WTC11 (cell line): ENCODE results near the gene CALCOCO2. TPM values are rescaled to one million over a fixed set of nuclear protein-coding genes. Genes with fewer than 3 reads are reported as not detected.

Experiments
- ATAC-seq: fragments of 200-7000 bp; cut with Tn5 transposase; 2 replicates; pipeline ENCODE4 v1.10.0; 2021; ENCODE audit warnings: mild to moderate bottlenecking, moderate library complexity
- CTCF ChIA-PET: fragments of 300-600 bp; sonication (Branson Sonifier 250); formaldehyde crosslinking; loops from one replicate; lab custom pipeline; 2021; ENCODE audit warnings: antibody characterized with exemption; lab: Charles Lee
- POLR2A ChIA-PET: fragments of 350-600 bp; sonication (Branson Sonifier 250); formaldehyde crosslinking; loops from one replicate; lab custom pipeline; 2021; ENCODE audit warnings: antibody characterized with exemption; lab: Charles Lee
- DNase-seq: peaks from one replicate; pipeline ENCODE4 v3.0.0; 2021; ENCODE audit warnings: low spot score
- H3K27ac Mint-ChIP-seq: 2 replicates; pipeline ENCODE4 v1.8.0; 2021; ENCODE audit warnings: mixed read lengths
- H3K27me3 Mint-ChIP-seq: 2 replicates; pipeline ENCODE4 v1.8.0; 2021; ENCODE audit warnings: low read depth, mild to moderate bottlenecking, moderate library complexity, mixed read lengths
- H3K36me3 Mint-ChIP-seq: 2 replicates; pipeline ENCODE4 v1.8.0; 2021; ENCODE audit warnings: mixed read lengths
- H3K4me1 Mint-ChIP-seq: 2 replicates; pipeline ENCODE4 v1.8.0; 2022; ENCODE audit warnings: mixed read lengths
- H3K4me3 Mint-ChIP-seq: 2 replicates; pipeline ENCODE4 v1.8.0; 2021; ENCODE audit warnings: mild to moderate bottlenecking, moderate library complexity, mixed read lengths
- H3K9me3 Mint-ChIP-seq: 2 replicates; pipeline ENCODE4 v1.8.0; 2021; ENCODE audit warnings: mixed read lengths
- AR ChIP-seq: fragments of 250-450 bp; sonication (Bioruptor Pico); IDR thresholded peaks from 2 replicates; pipeline ENCODE4 v1.9.0; 2021; ENCODE audit warnings: mild to moderate bottlenecking
- ATF2 ChIP-seq: sonication (generic); formaldehyde crosslinking; IDR thresholded peaks from 2 replicates; pipeline ENCODE4 v1.8.1; 2022; ENCODE audit warnings: low read depth, missing genetic modification reagents, borderline replicate concordance
- CBFB ChIP-seq: sonication (generic); formaldehyde crosslinking; IDR thresholded peaks from 2 replicates; pipeline ENCODE4 v1.8.1; 2022; ENCODE audit warnings: mild to moderate bottlenecking, low read depth, missing genetic modification reagents
- ELF4 ChIP-seq: sonication (generic); formaldehyde crosslinking; IDR thresholded peaks from 2 replicates; pipeline ENCODE4 v1.8.1; 2022; ENCODE audit warnings: low read depth, mild to moderate bottlenecking, moderate library complexity, missing genetic modification reagents
- FOXP1 ChIP-seq: sonication (generic); formaldehyde crosslinking; IDR thresholded peaks from 2 replicates; pipeline ENCODE4 v1.8.0; 2022; ENCODE audit warnings: missing genetic modification reagents, mild to moderate bottlenecking, moderate library complexity, borderline replicate concordance
- GABPB1 ChIP-seq: sonication (generic); formaldehyde crosslinking; IDR thresholded peaks from 2 replicates; pipeline ENCODE4 v1.8.1; 2023; ENCODE audit warnings: mild to moderate bottlenecking, missing genetic modification reagents
- IRF2 ChIP-seq: sonication (generic); formaldehyde crosslinking; IDR thresholded peaks from 2 replicates; pipeline ENCODE4 v1.8.0; 2022; ENCODE audit warnings: low read depth, missing genetic modification reagents, borderline replicate concordance
- NFATC4 ChIP-seq: fragments of 250-450 bp; sonication (Bioruptor Pico); IDR thresholded peaks from 2 replicates; pipeline ENCODE4 v1.9.0; 2021; ENCODE audit warnings: mild to moderate bottlenecking
- NFYB ChIP-seq: sonication (generic); formaldehyde crosslinking; conservative IDR thresholded peaks from 2 replicates; pipeline ENCODE4 v1.8.0; 2022; ENCODE audit warnings: low read depth, missing genetic modification reagents
- NR2C2 ChIP-seq: sonication (generic); formaldehyde crosslinking; IDR thresholded peaks from 2 replicates; pipeline ENCODE4 v1.8.0; 2022; ENCODE audit warnings: mild to moderate bottlenecking, missing genetic modification reagents
- NR3C1 ChIP-seq: sonication (generic); formaldehyde crosslinking; conservative IDR thresholded peaks from 2 replicates; pipeline ENCODE4 v1.8.1; 2023; ENCODE audit warnings: low read depth, mild to moderate bottlenecking, missing genetic modification reagents
- RORB ChIP-seq: fragments of 250-450 bp; sonication (Bioruptor Pico); IDR thresholded peaks from 2 replicates; pipeline ENCODE4 v1.9.0; 2021; ENCODE audit warnings: mild to moderate bottlenecking
- SMAD3 ChIP-seq: sonication (generic); formaldehyde crosslinking; IDR thresholded peaks from 2 replicates; pipeline ENCODE4 v1.8.0; 2022; ENCODE audit warnings: missing genetic modification reagents, mild to moderate bottlenecking, borderline replicate concordance
- TCF7 ChIP-seq: sonication (generic); formaldehyde crosslinking; IDR thresholded peaks from 2 replicates; pipeline ENCODE4 v1.8.0; 2022; ENCODE audit warnings: mild to moderate bottlenecking, low read depth, missing genetic modification reagents, moderate library complexity
- ZBTB21 ChIP-seq: sonication (generic); formaldehyde crosslinking; IDR thresholded peaks from 2 replicates; pipeline ENCODE4 v1.8.1; 2023; ENCODE audit warnings: mild to moderate bottlenecking, missing genetic modification reagents, borderline replicate concordance
- ZNF219 ChIP-seq: sonication (generic); formaldehyde crosslinking; IDR thresholded peaks from 2 replicates; pipeline ENCODE4 v1.8.0; 2023; ENCODE audit warnings: missing genetic modification reagents, mild to moderate bottlenecking, borderline replicate concordance
- total RNA-seq: library from RNA; stranded (reverse); gene quantifications from 3 replicates; pipeline ENCODE4 v1.2.3, GENCODE V29; 2021
- TF ChIP-seq, protein P1 (sequence below): sonication (generic); formaldehyde crosslinking; IDR thresholded peaks from 2 replicates; pipeline ENCODE4 v1.8.0; 2023; ENCODE audit warnings: mild to moderate bottlenecking, missing genetic modification reagents
- TF ChIP-seq, protein P2 (sequence below): sonication (generic); formaldehyde crosslinking; IDR thresholded peaks from 2 replicates; pipeline ENCODE4 v1.8.1; 2022; ENCODE audit warnings: low read depth, mild to moderate bottlenecking, moderate library complexity, missing genetic modification reagents, borderline replicate concordance
- TF ChIP-seq, protein P3 (sequence below): sonication (generic); formaldehyde crosslinking; IDR thresholded peaks from 2 replicates; pipeline ENCODE4 v1.8.0; 2022; ENCODE audit warnings: mild to moderate bottlenecking, missing genetic modification reagents
- TF ChIP-seq, protein P4 (sequence below): sonication (generic); formaldehyde crosslinking; IDR thresholded peaks from 2 replicates; pipeline ENCODE4 v1.8.1; 2023; ENCODE audit warnings: mild to moderate bottlenecking, missing genetic modification reagents, borderline replicate concordance

Gene CALCOCO2
- total RNA-seq, 1 experiment from 2014 or later, result 32.6 TPM

DNA sequence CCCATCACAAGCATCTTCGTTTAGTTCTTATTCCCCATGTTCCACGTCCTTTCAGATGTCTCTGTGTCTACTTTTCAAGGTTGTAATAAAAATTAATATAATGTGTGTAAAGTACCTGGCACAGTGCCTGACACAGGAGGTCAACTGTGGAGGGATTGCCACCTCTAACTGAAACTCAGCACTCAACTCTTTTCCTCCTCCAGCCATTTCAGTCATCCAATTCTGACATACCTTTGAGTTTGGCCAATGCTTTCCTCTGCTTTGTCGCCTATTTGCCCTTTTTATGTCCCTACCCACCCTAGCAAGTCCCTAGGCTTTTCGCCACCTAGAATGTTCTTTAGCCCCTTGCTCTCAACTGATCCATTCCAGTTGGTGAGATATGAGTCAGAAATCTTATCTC lies 78.9 kb downstream of the CALCOCO2 start:
- H3K4me3 Mint-ChIP-seq, result peak overlapping the region; percentile 100
- TF ChIP-seq AR (CRISPR knock-in tag), result no peak
- TF ChIP-seq, protein P1, sequence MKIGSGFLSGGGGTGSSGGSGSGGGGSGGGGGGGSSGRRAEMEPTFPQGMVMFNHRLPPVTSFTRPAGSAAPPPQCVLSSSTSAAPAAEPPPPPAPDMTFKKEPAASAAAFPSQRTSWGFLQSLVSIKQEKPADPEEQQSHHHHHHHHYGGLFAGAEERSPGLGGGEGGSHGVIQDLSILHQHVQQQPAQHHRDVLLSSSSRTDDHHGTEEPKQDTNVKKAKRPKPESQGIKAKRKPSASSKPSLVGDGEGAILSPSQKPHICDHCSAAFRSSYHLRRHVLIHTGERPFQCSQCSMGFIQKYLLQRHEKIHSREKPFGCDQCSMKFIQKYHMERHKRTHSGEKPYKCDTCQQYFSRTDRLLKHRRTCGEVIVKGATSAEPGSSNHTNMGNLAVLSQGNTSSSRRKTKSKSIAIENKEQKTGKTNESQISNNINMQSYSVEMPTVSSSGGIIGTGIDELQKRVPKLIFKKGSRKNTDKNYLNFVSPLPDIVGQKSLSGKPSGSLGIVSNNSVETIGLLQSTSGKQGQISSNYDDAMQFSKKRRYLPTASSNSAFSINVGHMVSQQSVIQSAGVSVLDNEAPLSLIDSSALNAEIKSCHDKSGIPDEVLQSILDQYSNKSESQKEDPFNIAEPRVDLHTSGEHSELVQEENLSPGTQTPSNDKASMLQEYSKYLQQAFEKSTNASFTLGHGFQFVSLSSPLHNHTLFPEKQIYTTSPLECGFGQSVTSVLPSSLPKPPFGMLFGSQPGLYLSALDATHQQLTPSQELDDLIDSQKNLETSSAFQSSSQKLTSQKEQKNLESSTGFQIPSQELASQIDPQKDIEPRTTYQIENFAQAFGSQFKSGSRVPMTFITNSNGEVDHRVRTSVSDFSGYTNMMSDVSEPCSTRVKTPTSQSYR, result no peak
- TF ChIP-seq CBFB (CRISPR knock-in tag), result no peak
- POLR2A ChIA-PET, result interaction anchor here (1.0 to 3.2 kb wide), 3 partner anchors 17 to 105 kb away, joined by 3 to 23 read pairs (median 6); partner anchors contain the start of genes ATP5MC1 and SNF8
- no peaks in the 10 kb centered on the region for H3K27me3 Mint-ChIP-seq
- ATAC-seq (no peak), DNase-seq (no peak)
- peak overlapping the region; percentile 59; the same call in 1 of the 2 replicates for H3K27ac Mint-ChIP-seq
- H3K4me1 Mint-ChIP-seq, result peaks cover 31% of the 10 kb centered on the region
- H3K9me3 Mint-ChIP-seq, result no peaks in the 10 kb centered on the region
- CTCF ChIA-PET, result interaction anchor here (1.0 to 1.8 kb wide), 3 partner anchors 25 to 126 kb away, joined by 3 to 10 read pairs (median 9); no protein-coding TSS in a partner anchor
- peaks cover 44% of the 10 kb centered on the region for H3K36me3 Mint-ChIP-seq

DNA sequence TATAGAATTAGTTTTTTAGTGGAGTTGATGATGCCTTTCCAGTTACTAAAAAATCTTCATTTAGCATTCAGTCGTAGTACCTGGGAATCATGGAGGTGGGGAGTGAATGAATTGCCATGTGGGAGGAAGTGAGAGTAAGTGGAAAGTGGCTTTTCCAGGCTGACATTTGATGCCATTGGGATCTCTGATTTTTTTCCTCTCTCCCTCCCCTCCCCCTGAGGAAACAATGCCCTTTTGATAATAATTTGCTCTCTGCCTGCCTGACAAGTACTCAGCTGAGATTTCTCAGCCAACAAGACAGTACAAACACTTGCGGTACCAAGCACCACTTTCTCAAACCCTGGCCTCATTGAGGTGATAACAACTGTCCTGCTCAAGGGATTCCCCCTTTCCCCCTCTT lies 79.5 kb downstream of the CALCOCO2 start:
- Mint-ChIP-seq H3K27me3 (no peaks in the 10 kb centered on the region), H3K4me1 (peaks cover 31% of the 10 kb centered on the region), H3K9me3 (no peaks in the 10 kb centered on the region), H3K4me3 (peak overlapping the region; percentile 100), H3K36me3 (peaks cover 45% of the 10 kb centered on the region), H3K27ac (peak overlapping the region; percentile 50)
- ChIA-PET CTCF (no interaction called here), POLR2A (no interaction called here)
- TF ChIP-seq GABPB1 (CRISPR knock-in tag), result no peak
- no peak for TF ChIP-seq RORB (CRISPR knock-in tag)
- no peak for TF ChIP-seq NR2C2 (CRISPR knock-in tag)
- TF ChIP-seq ELF4, result no peak
- no peak for TF ChIP-seq FOXP1 (CRISPR knock-in tag)
- no peak for TF ChIP-seq NFYB (CRISPR knock-in tag)
- TF ChIP-seq ATF2 (CRISPR knock-in tag), result no peak
- ATAC-seq, result no peak
- no peak for DNase-seq

DNA sequence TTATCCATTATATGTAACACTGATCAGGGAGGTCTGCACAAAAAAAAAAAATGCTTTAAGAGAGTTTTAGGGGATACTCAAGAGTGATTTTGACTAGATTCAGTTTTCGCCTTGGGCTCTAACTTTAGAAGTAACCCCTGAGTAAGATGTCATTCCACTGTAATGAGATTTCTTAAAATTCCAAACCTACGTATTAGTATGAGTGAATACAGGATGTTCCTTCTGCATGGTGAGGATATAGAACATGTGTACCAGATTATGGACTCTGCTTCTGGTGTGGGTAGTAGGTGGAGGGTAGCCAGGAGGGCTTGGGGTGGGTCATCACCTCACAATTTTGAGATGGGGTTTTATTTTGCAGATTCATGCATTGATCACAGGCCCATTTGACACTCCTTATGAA lies 81.6 kb downstream of the CALCOCO2 start:
- Mint-ChIP-seq H3K36me3 (peaks cover 60% of the 10 kb centered on the region), H3K27ac (0 out of 2 replicates have a peak overlapping the region, but pooled peaks have one; percentile 22), H3K9me3 (no peaks in the 10 kb centered on the region), H3K4me3 (no peak overlapping the region), H3K27me3 (no peaks in the 10 kb centered on the region), H3K4me1 (peaks cover 31% of the 10 kb centered on the region)
- DNase-seq (no peak), ATAC-seq (no peak)
- ChIA-PET POLR2A (no interaction called here), CTCF (no interaction called here)
- TF ChIP-seq, protein P2, sequence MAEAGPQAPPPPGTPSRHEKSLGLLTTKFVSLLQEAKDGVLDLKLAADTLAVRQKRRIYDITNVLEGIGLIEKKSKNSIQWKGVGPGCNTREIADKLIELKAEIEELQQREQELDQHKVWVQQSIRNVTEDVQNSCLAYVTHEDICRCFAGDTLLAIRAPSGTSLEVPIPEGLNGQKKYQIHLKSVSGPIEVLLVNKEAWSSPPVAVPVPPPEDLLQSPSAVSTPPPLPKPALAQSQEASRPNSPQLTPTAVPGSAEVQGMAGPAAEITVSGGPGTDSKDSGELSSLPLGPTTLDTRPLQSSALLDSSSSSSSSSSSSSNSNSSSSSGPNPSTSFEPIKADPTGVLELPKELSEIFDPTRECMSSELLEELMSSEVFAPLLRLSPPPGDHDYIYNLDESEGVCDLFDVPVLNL (CRISPR knock-in tag), result no peak
- no peak for TF ChIP-seq ZNF219 (CRISPR knock-in tag)
- no peak for TF ChIP-seq IRF2
- no peak for TF ChIP-seq TCF7 (CRISPR knock-in tag)
- no peak for TF ChIP-seq NR3C1 (CRISPR knock-in tag)
- TF ChIP-seq NFATC4 (CRISPR knock-in tag), result no peak
- TF ChIP-seq, protein P3, sequence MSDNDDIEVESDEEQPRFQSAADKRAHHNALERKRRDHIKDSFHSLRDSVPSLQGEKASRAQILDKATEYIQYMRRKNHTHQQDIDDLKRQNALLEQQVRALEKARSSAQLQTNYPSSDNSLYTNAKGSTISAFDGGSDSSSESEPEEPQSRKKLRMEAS (CRISPR knock-in tag), result no peak
- TF ChIP-seq ZBTB21 (CRISPR knock-in tag), result no peak
- TF ChIP-seq, protein P4, sequence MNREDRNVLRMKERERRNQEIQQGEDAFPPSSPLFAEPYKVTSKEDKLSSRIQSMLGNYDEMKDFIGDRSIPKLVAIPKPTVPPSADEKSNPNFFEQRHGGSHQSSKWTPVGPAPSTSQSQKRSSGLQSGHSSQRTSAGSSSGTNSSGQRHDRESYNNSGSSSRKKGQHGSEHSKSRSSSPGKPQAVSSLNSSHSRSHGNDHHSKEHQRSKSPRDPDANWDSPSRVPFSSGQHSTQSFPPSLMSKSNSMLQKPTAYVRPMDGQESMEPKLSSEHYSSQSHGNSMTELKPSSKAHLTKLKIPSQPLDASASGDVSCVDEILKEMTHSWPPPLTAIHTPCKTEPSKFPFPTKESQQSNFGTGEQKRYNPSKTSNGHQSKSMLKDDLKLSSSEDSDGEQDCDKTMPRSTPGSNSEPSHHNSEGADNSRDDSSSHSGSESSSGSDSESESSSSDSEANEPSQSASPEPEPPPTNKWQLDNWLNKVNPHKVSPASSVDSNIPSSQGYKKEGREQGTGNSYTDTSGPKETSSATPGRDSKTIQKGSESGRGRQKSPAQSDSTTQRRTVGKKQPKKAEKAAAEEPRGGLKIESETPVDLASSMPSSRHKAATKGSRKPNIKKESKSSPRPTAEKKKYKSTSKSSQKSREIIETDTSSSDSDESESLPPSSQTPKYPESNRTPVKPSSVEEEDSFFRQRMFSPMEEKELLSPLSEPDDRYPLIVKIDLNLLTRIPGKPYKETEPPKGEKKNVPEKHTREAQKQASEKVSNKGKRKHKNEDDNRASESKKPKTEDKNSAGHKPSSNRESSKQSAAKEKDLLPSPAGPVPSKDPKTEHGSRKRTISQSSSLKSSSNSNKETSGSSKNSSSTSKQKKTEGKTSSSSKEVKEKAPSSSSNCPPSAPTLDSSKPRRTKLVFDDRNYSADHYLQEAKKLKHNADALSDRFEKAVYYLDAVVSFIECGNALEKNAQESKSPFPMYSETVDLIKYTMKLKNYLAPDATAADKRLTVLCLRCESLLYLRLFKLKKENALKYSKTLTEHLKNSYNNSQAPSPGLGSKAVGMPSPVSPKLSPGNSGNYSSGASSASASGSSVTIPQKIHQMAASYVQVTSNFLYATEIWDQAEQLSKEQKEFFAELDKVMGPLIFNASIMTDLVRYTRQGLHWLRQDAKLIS (CRISPR knock-in tag), result no peak
- no peak for TF ChIP-seq SMAD3 (CRISPR knock-in tag)
